Measurements from ENCODE around the gene ATP7B. TPM values are rescaled to one million over a fixed set of nuclear protein-coding genes. Genes with fewer than 3 reads are reported as not detected.

Gene ATP7B
- total RNA-seq, 4 donors from 2014 or later, result 17.6 to 32.9 (median 22.6) TPM

- H3K27ac ChIP-seq, result no peak overlapping the region
- intact Hi-C loops (cut with DNase I; ENCODE audit: low total_unique reads) (no loop called here), in situ Hi-C loops (cut with MboI; ENCODE audit: low pct_ligation_motif_present in 1 of 4, low pct_unique_long_range_greater_than_20kb in 1 of 4, low sequenced_read_pairs in 3 of 4) (no loop called here)
- no peak overlapping the region for H3K4me3 ChIP-seq
- H3K4me1 ChIP-seq, result no peaks in the 10 kb centered on the region
- WGBS, 2 donors (ENCODE audit: low coverage in 1 of 2), result 81% methylated on average over 7 of the region's 7 CpGs; no CpG with 5 or more reads in 1 of the 2 donors
- no peak for DNase-seq
- H3K27me3 ChIP-seq, result no peaks in the 10 kb centered on the region
- no peaks in the 10 kb centered on the region for H3K36me3 ChIP-seq
- no peaks in the 10 kb centered on the region for H3K9me3 ChIP-seq
- TF ChIP-seq EP300 (IDR thresholded peaks at IDR 0.05; ENCODE audit: low read depth) (no peak), POLR2A (IDR thresholded peaks at IDR 0.05) (no peak), POLR2AphosphoS5 (IDR thresholded peaks at IDR 0.05) (no peak), CTCF (IDR thresholded peaks at IDR 0.05) (no peak)
Observed at GRCh38 chr13:51914137-51914493, 97.1 kb downstream of the ATP7B start.

- Histone ChIP-seq H3K27ac (no peak overlapping the region), H3K27me3 (no peaks in the 10 kb centered on the region), H3K4me1 (no peaks in the 10 kb centered on the region), H3K36me3 (no peaks in the 10 kb centered on the region), H3K9me3 (no peaks in the 10 kb centered on the region), H3K4me3 (no peak overlapping the region)
- TF ChIP-seq POLR2A (IDR thresholded peaks at IDR 0.05), result no peak
- no peak for DNase-seq
- intact Hi-C loops (cut with DNase I; ENCODE audit: low total_unique reads), result no loop called here
- in situ Hi-C loops (cut with MboI; ENCODE audit: low pct_ligation_motif_present in 1 of 4, low pct_unique_long_range_greater_than_20kb in 1 of 4, low sequenced_read_pairs in 3 of 4), result no loop called here
- WGBS, 2 donors (ENCODE audit: low coverage in 1 of 2), result 60 to 68% methylated on average over 2 to 4 of the region's 4 CpGs
Observed at GRCh38 chr13:51913421-51914136, 97.7 kb downstream of the ATP7B start.

- intact Hi-C loops (cut with DNase I; ENCODE audit: low total_unique reads) (no loop called here), in situ Hi-C loops (cut with MboI; ENCODE audit: low pct_ligation_motif_present in 1 of 4, low pct_unique_long_range_greater_than_20kb in 1 of 4, low sequenced_read_pairs in 3 of 4) (no loop called here)
- Histone ChIP-seq H3K36me3 (no peaks in the 10 kb centered on the region), H3K27ac (no peak overlapping the region), H3K4me3 (no peak overlapping the region), H3K9me3 (no peaks in the 10 kb centered on the region), H3K4me1 (no peaks in the 10 kb centered on the region), H3K27me3 (no peaks in the 10 kb centered on the region)
- WGBS, 2 donors (ENCODE audit: low coverage in 1 of 2), result 69 to 73% methylated on average over 10 to 11 of the region's 11 CpGs
- no peak for DNase-seq
- no peak for TF ChIP-seq CTCF (IDR thresholded peaks at IDR 0.05)
- no peak for TF ChIP-seq EP300 (IDR thresholded peaks at IDR 0.05; ENCODE audit: low read depth)
- TF ChIP-seq POLR2A (IDR thresholded peaks at IDR 0.05), result no peak
- TF ChIP-seq POLR2AphosphoS5 (IDR thresholded peaks at IDR 0.05), result no peak
Observed at GRCh38 chr13:51912511-51913225, 98.6 kb downstream of the ATP7B start.

- in situ Hi-C loops (cut with MboI; ENCODE audit: low pct_ligation_motif_present in 1 of 4, low pct_unique_long_range_greater_than_20kb in 1 of 4, low sequenced_read_pairs in 3 of 4), result no loop called here
- Histone ChIP-seq H3K36me3 (no peaks in the 10 kb centered on the region), H3K9me3 (no peaks in the 10 kb centered on the region), H3K27ac (no peak overlapping the region), H3K27me3 (no peaks in the 10 kb centered on the region), H3K4me1 (no peaks in the 10 kb centered on the region), H3K4me3 (no peak overlapping the region)
- no peak for DNase-seq
- no peak for TF ChIP-seq EP300 (IDR thresholded peaks at IDR 0.05; ENCODE audit: low read depth)
- no peak for TF ChIP-seq POLR2A (IDR thresholded peaks at IDR 0.05)
- TF ChIP-seq POLR2AphosphoS5 (IDR thresholded peaks at IDR 0.05), result no peak
- no peak for TF ChIP-seq CTCF (IDR thresholded peaks at IDR 0.05)
- intact Hi-C loops (cut with DNase I; ENCODE audit: low total_unique reads), result no loop called here
- WGBS, 2 donors (ENCODE audit: low coverage in 1 of 2), result 69 to 81% methylated on average over 6 to 10 of the region's 10 CpGs
Observed at GRCh38 chr13:51912091-51912490, 99.2 kb downstream of the ATP7B start.

All from transverse colon (tissue), 4 donors.